NCI-H1105 treated with DMSO at 0.1 percent for 48 hours (cell line): ENCODE measurements around the gene TEAD1.

Experiments used
- DNase-seq: peaks from one replicate; lab custom pipeline; 2025; lab: John Stamatoyannopoulos, UW

TEAD1 gene

GRCh38 chr11:12686246-12687060 is 12.2 kb downstream of the TEAD1 start:
- no peak for DNase-seq

DNA sequence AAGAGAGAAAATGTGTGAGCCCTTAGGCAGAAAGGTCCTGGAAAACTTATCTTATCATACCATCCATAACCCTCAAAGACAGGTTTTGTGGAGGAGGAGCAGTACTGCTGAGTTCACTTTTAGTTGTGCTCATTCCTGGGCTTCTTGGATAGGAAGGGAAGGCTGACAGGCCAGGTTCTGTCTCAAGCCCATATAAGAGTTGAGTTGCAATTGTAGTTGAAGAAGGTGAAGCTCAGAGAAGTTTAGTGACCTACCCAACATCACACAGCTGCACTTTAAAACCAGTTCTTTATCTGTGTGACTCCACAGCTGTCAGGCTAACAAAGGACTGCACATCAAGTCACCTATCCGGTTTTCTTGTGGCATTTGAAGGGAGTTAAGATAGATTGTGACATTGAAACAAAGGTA is 13.0 kb downstream of the TEAD1 start:
- no peak for DNase-seq

DNA sequence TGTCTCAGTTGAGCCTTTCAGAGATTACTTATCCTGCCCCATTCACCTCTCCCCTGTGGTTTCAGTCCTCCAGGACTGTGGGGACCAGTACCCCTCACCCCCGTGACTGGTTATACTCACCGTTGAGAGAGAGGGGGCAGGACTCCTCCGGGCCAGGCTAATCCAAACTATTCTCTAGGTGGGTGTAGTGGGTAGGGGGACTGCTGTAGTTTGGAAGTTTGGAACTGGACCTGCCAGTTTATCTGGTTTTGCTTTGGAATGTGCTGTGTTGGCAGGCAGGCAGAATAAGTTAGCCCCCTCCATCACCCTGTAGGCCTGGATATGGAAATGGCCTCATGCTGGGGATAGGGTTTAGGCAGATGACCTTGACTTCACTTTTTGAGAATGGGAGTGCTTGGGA is 13.5 kb downstream of the TEAD1 start:
- no peak for DNase-seq

DNA sequence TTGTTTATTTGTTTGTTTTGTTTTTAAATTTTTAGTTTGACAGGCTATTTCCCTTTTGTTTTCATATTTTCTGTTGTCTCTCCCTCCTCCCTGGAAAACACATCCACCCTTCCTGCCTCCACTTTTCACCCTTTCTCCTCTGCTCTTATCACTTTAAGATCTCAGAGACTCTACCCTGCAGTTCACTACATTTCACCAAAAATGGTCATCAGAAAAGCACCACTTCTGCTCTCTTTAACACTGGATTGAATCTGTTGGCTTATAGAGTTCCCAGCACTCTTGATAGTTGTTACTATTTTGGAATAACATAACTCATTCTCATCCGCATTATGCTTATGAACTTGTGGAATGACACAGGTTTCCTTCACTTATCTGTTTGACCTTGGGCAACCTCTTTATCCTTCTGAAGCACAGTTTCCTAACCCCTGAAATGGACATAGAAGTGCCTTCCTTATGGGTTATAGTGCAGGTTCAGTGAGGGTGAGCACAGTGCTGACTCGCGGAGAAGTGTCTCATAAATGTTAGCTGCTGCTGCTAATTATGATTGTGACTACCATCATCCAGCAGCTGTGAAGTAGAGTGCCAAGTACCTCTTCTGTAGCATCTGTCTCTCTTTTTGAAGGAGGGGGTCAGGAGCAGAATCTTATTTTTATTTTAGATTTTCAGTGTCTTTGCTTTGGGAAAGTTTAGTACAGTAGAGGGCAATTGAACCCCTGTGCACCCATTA is 15.0 kb downstream of the TEAD1 start:
- peak; percentile 75 for DNase-seq

GRCh38 chr11:12690663-12691062 is 16.4 kb downstream of the TEAD1 start:
- DNase-seq: no peak

DNA sequence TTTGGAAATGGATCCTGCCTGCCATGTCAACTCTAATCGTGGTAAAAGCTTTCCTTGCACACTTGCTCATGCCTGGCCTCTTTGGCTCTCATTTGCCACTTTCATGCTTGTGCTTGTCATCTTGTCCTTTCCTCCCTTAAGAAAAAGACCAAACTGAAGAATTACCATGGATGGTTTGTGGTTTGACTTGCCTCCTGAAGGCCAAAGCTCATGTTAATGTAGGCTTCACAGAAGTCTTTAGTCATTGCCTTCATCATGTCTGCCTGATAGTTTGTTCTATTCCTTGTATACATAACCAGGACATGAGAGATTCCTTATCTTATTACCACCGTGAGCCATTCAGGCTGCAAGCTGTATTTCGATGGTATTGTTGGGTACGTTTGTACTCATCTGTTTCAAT is 17.3 kb downstream of the TEAD1 start:
- no peak for DNase-seq

- peak; percentile 79 for DNase-seq
These were observed 18.2 kb downstream of the TEAD1 start for GRCh38 chr11:12692229-12693075.

DNA sequence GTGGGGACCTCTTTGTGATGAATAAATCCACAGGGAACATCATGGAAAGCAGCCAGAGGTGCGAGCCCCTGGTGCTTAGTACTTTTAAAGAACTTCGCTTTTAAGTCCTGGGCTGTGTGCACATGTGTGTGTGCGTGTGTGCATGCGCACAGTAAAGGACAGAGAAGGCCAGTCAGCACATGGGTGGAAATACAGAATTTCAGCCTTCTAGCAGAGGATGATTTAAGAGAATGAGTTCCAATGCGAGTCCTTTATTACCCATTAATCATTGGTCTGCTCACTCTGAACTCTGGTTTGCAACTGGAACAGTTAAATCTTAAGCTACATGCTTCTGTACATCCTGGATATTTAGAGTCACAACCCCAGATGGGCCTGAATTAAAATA is 18.9 kb downstream of the TEAD1 start:
- peak; percentile 41 for DNase-seq

- DNase-seq: peak; percentile 95
These were observed 19.4 kb downstream of the TEAD1 start for GRCh38 chr11:12693479-12694182.

- no peak for DNase-seq
These were observed 19.9 kb downstream of the TEAD1 start for GRCh38 chr11:12694183-12694531.

GRCh38 chr11:12695221-12695794 is 21.1 kb downstream of the TEAD1 start:
- DNase-seq: no peak

DNA sequence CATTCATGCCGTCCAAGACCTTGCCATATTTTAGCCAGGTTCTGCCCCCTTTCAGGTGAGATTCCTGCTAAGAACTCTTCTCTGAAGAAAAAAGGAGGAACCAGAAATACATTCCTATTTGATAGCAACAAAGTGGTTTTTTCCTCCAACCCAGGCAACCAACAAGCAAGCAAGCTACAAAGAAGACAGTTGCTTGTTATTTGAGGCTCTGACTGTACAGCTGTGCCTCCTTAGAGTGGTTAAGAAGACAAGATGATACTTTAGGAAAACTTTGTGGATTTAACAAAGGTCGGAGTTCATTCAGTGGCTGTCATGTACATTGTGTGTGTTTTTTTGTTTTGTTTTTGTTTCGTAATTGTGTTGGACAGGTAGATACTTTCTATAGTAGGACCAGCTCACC is 21.7 kb downstream of the TEAD1 start:
- DNase-seq: no peak

GRCh38 chr11:12696911-12697581 is 22.8 kb downstream of the TEAD1 start:
- DNase-seq: peak; percentile 84

- DNase-seq: no peak
These were observed 23.8 kb downstream of the TEAD1 start for GRCh38 chr11:12698048-12698447.

- DNase-seq: no peak
These were observed 27.8 kb downstream of the TEAD1 start for GRCh38 chr11:12701811-12702592.

DNA sequence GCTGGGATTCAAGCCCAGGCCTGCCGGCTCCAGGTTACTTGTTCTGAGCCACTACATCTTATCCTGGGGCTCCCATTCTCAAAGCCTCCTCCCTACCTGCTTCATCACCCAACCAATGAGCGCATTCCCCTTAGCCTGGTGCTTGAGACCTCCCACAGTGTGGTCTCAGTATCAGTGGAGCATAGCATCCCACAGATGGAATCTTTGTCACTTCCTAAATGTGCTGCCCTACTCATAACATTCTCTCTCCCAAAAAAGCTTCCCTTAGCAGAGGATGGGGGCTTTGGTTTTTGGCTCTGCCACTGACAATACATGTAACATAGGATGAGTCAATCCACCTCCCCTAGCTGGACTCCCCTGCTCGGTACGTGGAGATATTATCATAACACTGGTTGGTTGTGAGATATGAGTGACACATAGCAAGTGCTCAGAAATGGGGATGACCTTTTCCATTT is 28.8 kb downstream of the TEAD1 start:
- DNase-seq: no peak

DNA sequence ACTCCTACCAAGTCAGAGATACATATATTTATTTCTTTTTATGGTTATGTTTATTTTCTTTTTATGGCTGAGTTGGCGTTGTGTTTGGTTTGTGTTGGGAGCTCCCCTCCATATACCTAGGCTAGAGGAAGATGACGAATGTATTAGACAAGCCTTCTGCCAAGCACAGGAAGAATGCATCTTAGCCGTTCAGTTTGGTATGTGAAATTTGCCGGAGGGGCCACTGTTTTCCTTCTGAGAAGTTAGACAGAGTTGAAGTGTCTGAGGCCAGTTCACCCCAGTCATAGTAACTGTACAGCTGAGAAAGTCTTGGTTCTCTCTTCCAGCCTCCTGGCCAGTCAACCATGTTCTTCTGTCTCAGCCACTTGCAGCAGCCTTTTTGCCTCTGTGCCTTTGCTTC is 29.8 kb downstream of the TEAD1 start:
- DNase-seq: no peak

DNA sequence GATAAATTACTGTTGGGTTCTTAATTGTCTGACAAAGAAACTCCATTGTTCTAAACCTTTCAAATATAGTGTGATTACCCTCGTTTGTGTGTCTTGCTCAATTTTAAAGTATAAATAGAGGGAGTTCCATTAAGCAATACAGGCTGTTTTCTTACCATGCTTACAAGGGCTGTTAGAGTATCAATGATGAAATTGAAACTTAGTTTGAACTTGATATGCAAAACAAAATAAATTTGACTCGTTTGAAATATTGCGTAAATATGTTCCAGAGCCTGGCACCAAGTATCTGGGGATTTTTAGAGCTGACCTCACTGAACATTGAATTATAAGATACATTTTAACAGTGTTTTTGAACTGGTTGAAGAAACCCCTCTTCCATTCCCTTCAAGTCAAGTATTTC is 31.7 kb downstream of the TEAD1 start:
- DNase-seq: no peak

DNA sequence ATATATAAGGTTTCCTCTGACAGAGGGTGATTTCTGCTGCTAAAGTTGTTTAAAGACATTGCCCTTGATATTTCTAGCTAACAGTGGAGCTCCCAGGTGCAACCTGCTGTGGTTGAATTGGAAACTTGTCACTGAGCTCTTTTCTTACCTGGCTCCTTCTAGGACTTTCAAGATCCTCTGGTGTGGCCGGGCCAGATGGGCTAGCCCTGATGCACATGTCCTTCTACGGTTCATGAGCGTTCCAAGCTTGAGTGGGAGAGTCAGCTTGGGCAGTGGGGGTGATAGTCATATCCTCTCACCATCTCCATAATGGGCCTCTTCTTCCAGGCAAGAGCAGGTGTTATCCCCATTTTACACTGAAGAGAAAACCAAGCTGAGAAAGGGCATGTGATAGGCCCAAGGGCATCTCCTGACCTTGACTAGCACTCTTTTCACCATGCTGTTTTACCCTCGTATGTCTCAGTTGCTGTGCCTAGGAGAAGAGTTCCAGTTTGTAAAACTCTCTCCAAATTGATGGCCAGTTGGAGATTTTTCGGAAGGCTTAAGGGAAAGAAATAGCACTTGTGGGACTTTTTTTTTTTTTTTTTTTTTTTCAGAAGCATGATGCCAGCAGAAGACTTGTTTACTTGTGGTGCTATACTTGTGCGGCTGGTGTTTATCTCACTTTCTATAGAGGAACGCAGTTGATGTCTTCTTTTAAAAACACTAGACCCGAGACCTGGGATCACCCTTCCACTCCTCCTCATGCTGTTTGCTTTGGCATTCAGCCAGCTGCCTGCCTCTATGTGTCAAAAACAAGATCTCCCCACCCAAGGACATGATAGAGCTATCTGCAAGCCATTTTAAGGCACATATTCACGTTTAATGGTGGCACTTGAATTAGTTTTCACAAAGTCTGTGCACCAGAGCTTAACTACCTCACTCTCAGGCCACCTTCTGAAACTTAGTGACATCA is 32.6 kb downstream of the TEAD1 start:
- peak; percentile 90 for DNase-seq
